Measurements from ENCODE around the gene SMOC1. TPM values are rescaled to one million over a fixed set of nuclear protein-coding genes. Genes with fewer than 3 reads are reported as not detected.

The SMOC1 gene
- total RNA-seq, 1 experiment from 2014 or later, result 0.68 TPM

GRCh38 chr14:70000601-70001000, 121.4 kb downstream of the SMOC1 start:
- Histone ChIP-seq H2BK5ac (ENCODE audit: insufficient read length, low read length) (no peak overlapping the region), H3K18ac (ENCODE audit: insufficient read length, low read depth, low read length) (no peak overlapping the region), H3K14ac (ENCODE audit: insufficient read depth, low read length) (no peak overlapping the region; the same call in 1 of the 2 replicates), H4K20me1 (ENCODE audit: control insufficient read depth, insufficient read depth, insufficient read length) (no peaks in the 10 kb centered on the region), H3K23me2 (ENCODE audit: insufficient read length, low read depth, low read length, poor library complexity, severe bottlenecking) (no peaks in the 10 kb centered on the region), H3K27me3 (ENCODE audit: insufficient read depth, low read length) (no peaks in the 10 kb centered on the region; the same call in 1 of the 2 replicates), H2AFZ (ENCODE audit: low read length) (no peak overlapping the region), H3K79me1 (ENCODE audit: insufficient read depth, low read depth, low read length, poor library complexity, severe bottlenecking) (no peaks in the 10 kb centered on the region), H3K4ac (ENCODE audit: low read depth, low read length) (no peak overlapping the region), H3K56ac (ENCODE audit: insufficient read length, low read depth, low read length) (no peak overlapping the region), H3K27ac (ENCODE audit: insufficient read length, low read depth, low read length) (no peak overlapping the region), H4K91ac (ENCODE audit: insufficient read length, low read depth, low read length) (no peak overlapping the region), H3K79me2 (ENCODE audit: insufficient read depth, low read length) (no peaks in the 10 kb centered on the region), H4K8ac (replicated peaks; ENCODE audit: insufficient read length, low read depth, low read length) (no peak overlapping the region), H2AK5ac (ENCODE audit: insufficient read length, low read length) (no peak overlapping the region), H2BK12ac (ENCODE audit: insufficient read length, low read depth, low read length) (no peak overlapping the region), H2BK15ac (ENCODE audit: low read depth, low read length) (no peak overlapping the region), H2BK120ac (ENCODE audit: low read depth, low read length, poor library complexity, severe bottlenecking) (no peak overlapping the region), H3K4me1 (ENCODE audit: insufficient read depth, low read length) (no peaks in the 10 kb centered on the region), H3K9ac (ENCODE audit: extremely low read depth, insufficient read length, low read length) (no peak overlapping the region), H3K23ac (ENCODE audit: insufficient read length, low read depth, low read length) (no peak overlapping the region), H4K5ac (ENCODE audit: insufficient read length, low read depth, low read length) (no peak overlapping the region), H3K4me2 (ENCODE audit: insufficient read depth, insufficient read length, low read length) (no peak overlapping the region), H3T11ph (ENCODE audit: low read length) (no peak overlapping the region), H3K9me3 (ENCODE audit: control insufficient read depth, low read depth, low read length) (no peaks in the 10 kb centered on the region), H2BK20ac (ENCODE audit: low read depth, low read length, poor library complexity, severe bottlenecking) (no peak overlapping the region)
- Mint-ChIP-seq H3K4me1 (peaks cover 3% of the 10 kb centered on the region in 2 experiments; a peak in 3 of 4 replicates), H3K9me3 (no peaks in the 10 kb centered on the region), H3K4me3 (no peak overlapping the region), H3K27me3 (ENCODE audit: low read depth) (peaks cover 6% of the 10 kb centered on the region; the same call in 1 of the 2 replicates), H3K27ac (no peak overlapping the region), H3K36me3 (ENCODE audit: insufficient read depth in 1 of 3, low read depth in 3 of 3) (no peaks in the 10 kb centered on the region)
- no peak for DNase-seq
- TF ChIP-seq CTCF (conservative IDR thresholded peaks at IDR 0.05), result no peak
- no CpG with 5 or more reads among the region's 7 CpGs for WGBS (ENCODE audit: extremely low coverage, insufficient read length, low lambda C conversion rate)

All from H9 (cell line).